NCI-H1436 treated with DMSO at 0.1 percent for 48 hours (cell line): ENCODE results near the gene HPD.
A peak's percentile ranks its signal among the peaks of the same experiment; 100 is the strongest.
"Not testable (repeated sequence)": the region's sequence is repeated elsewhere in the genome, so short reads cannot be mapped to it uniquely, and the experiment has no call there.

Experiments used
- DNase-seq: peaks from one replicate; lab custom pipeline; 2025; lab: John Stamatoyannopoulos, UW

The HPD gene

GRCh38 chr12:121861636-121862254, 3.1 kb upstream of the HPD start:
- DNase-seq: no peak

- not testable (repeated sequence) for DNase-seq
These were observed 2.0 kb upstream of the HPD start for GRCh38 chr12:121860699-121861098.

GRCh38 chr12:121860257-121860656, 1.6 kb upstream of the HPD start:
- DNase-seq: no peak

GRCh38 chr12:121858318-121858661, 369 bp downstream of the HPD start:
- DNase-seq: no peak

- no peak for DNase-seq
These were observed 1.1 kb downstream of the HPD start for GRCh38 chr12:121857322-121858246.

- DNase-seq: not testable (repeated sequence)
These were observed 6.3 kb downstream of the HPD start for GRCh38 chr12:121852392-121852791.

- no peak for DNase-seq
These were observed 9.0 kb downstream of the HPD start for GRCh38 chr12:121849665-121850064.

GRCh38 chr12:121849211-121849610, 9.4 kb downstream of the HPD start:
- no peak for DNase-seq

GRCh38 chr12:121845701-121846100, 13.0 kb downstream of the HPD start:
- DNase-seq: no peak

GRCh38 chr12:121843236-121843982, 15.2 kb downstream of the HPD start:
- no peak for DNase-seq

GRCh38 chr12:121839993-121840761, 18.5 kb downstream of the HPD start:
- no peak for DNase-seq

- DNase-seq: peak; percentile 92
These were observed 19.3 kb downstream of the HPD start for GRCh38 chr12:121839106-121839992.

GRCh38 chr12:121838126-121838525, 20.5 kb downstream of the HPD start:
- DNase-seq: no peak

GRCh38 chr12:121837680-121838079, 21.0 kb downstream of the HPD start:
- DNase-seq: no peak

- no peak for DNase-seq
These were observed 27.0 kb downstream of the HPD start for GRCh38 chr12:121831571-121832245.

GRCh38 chr12:121830588-121831265, 27.9 kb downstream of the HPD start:
- DNase-seq: no peak

- DNase-seq: no peak
These were observed 28.5 kb downstream of the HPD start for GRCh38 chr12:121830134-121830533.

GRCh38 chr12:121829250-121829918, 29.3 kb downstream of the HPD start:
- DNase-seq: no peak

GRCh38 chr12:121828826-121829225, 29.8 kb downstream of the HPD start:
- DNase-seq: no peak
